Pancreas (tissue), 10 donors: ENCODE data around the gene EPHA3. TPM values are rescaled to one million over a fixed set of nuclear protein-coding genes. Genes with fewer than 3 reads are reported as not detected.

Experiments used
- ATAC-seq, 4 donors: fragments of 200-7000 bp; cut with Tn5 transposase; one replicate each; pipeline versions ENCODE4 v1.8.0 to v1.9.1; 2020; ENCODE audit warnings: mild to moderate bottlenecking in 4 of 4, moderate library complexity in 4 of 4
- DNase-seq, 6 donors: peaks; one replicate each; pipeline ENCODE4 v3.0.0-alpha.2; 2020
- FAIRE-seq: peaks from 2 replicates; lab custom pipeline; 2012; peaks lifted over from hg19 to GRCh38; lab: Jason Lieb, UNC
- H3K27ac ChIP-seq, 4 donors: fragments of 200-600 bp; sonication (generic); 1 replicate in 3 of 4; 2 replicates in 1 of 4; pipeline versions ENCODE4 v1.5.0 to v1.8.0; 2020
- H3K27me3 ChIP-seq, 4 donors: fragments of 200-600 bp; one replicate each; pipeline ENCODE4 v1.8.0; 2021
- H3K36me3 ChIP-seq, 3 donors: fragments of 200-600 bp; sonication (generic) in 1 of 3; one replicate each; pipeline versions ENCODE4 v1.5.0 to v1.8.0; 2020 to 2021
- H3K4me1 ChIP-seq, 3 donors: fragments of 200-600 bp; one replicate each; pipeline ENCODE4 v1.8.0; 2021
- H3K4me3 ChIP-seq, 4 donors: fragments of 200-600 bp; sonication (generic) in 2 of 4; one replicate each; pipeline versions ENCODE4 v1.5.0 to v1.8.0; 2020 to 2021
- H3K9me3 ChIP-seq, 4 donors: fragments of 200-600 bp; one replicate each; pipeline ENCODE4 v1.8.0; 2021
- CTCF ChIP-seq, 4 donors: fragments of 200-600 bp; sonication (generic) in 3 of 4; IDR thresholded peaks; one replicate each; pipeline versions ENCODE4 v1.5.0 to v1.8.0; 2021; ENCODE audit warnings: antibody characterized with exemption in 4 of 4
- WGBS, 2 donors: extraction: QIAGEN DNeasy Blood & Tissue Kit; methylation state at CpG; one replicate each; pipeline ENCODE4 v1.1.7; 2013; 5-methylcytosine and 5-hydroxymethylcytosine counted together
- intact Hi-C, 3 donors: fragments of 100-400 bp; cut with DNase I; formaldehyde crosslinking; loops; one replicate each; pipeline versions ENCODE4 v1.11.1 to v1.14.2; 2022
- polyA plus RNA-seq, 2 donors: library from polyadenylated mRNA; stranded (reverse); fragments of 200-250 nt; gene quantifications; one replicate each; pipeline ENCODE4 v1.2.3, GENCODE V29; 2013
- total RNA-seq, 6 donors: library from RNA; stranded (reverse); fragmentation: NEBNext Ultra II Directional in 4 of 6; extraction: Animal tissue kit (Norgen Biotek cat#: 25700) in 4 of 6; gene quantifications; one replicate each; pipeline versions ENCODE4 v1.2.1 to v1.2.4, GENCODE V29; 2021 to 2023
- donor health status: healthy with polysubstance abuse.
- donor health status: DM: no; HTN: no; CAD: no; lungs with moderate emphysema.
- donor health status: DM: no; HTN: no; CAD: no.
- donor health status: control.
- donor health status: control.
- donor health status: Bipolar disorder and iron deficiency.
- donor health status: DM: yes; HTN: yes; CAD: no.
- donor health status: DM: no; HTN: no; CAD: no.
- donor health status: DM: no; HTN: no; CAD: no.
- donor health status: DM: yes; HTN: yes; CAD: no.

EPHA3 gene
- total and polyA plus RNA-seq, 8 donors = 0.27 to 7.7 (median 0.80) TPM

DNA sequence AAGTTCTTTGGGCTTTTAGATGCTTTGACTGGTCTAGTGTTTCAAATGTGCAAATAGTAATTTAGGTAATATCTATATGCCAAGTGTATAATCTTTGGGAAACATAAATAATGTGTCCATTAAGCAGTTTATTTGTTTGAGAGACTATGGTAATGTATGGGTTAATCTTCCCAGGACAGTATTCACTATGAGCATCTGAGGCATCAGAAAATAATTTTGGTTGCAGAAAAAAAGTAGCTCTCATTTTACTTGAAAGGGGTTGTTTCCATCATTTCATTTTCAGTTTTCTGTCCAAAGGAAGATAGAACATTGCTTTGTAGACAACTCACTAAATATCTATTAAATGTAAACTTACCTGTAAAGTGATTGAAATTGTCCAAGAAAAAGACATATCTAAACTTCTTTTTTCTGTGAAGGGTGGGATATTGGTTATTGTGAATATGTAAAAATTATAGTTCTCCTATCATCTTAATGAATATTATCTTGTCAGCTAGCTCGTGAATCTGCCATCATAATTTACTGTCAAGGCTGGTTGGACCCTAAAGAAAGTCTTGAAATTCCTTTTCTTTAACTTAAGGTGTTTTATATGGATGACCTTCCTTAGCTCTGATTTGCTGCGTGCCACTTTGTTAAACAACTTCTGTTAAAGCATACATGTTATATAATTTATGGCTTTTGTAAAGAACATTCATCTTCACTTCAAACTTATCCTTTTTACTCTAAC lies 108.8 kb downstream of the EPHA3 start:
- intact Hi-C loops = no loop called here
- H3K36me3 ChIP-seq = no peaks in the 10 kb centered on the region
- DNase-seq = no peak
- H3K9me3 ChIP-seq = no peaks in the 10 kb centered on the region
- no peak for TF ChIP-seq CTCF (IDR thresholded peaks at IDR 0.05)
- no peaks in the 10 kb centered on the region for H3K27me3 ChIP-seq
- H3K27ac ChIP-seq = no peak overlapping the region
- FAIRE-seq = no peak
- no peaks in the 10 kb centered on the region for H3K4me1 ChIP-seq
- no peak overlapping the region for H3K4me3 ChIP-seq
- WGBS, 2 donors = 55 to 65% methylated on average over 2 of the region's 2 CpGs
- no peak for ATAC-seq

GRCh38 chr3:89217148-89217685 lies 109.8 kb downstream of the EPHA3 start:
- WGBS, 2 donors = 69 to 76% methylated on average over 6 of the region's 6 CpGs
- Histone ChIP-seq H3K27ac (no peak overlapping the region), H3K27me3 (no peaks in the 10 kb centered on the region), H3K9me3 (no peaks in the 10 kb centered on the region), H3K4me3 (no peak overlapping the region), H3K36me3 (no peaks in the 10 kb centered on the region), H3K4me1 (no peaks in the 10 kb centered on the region)
- DNase-seq (no peak), ATAC-seq (no peak), FAIRE-seq (no peak)
- intact Hi-C loops = no loop called here
- no peak for TF ChIP-seq CTCF (IDR thresholded peaks at IDR 0.05)

DNA sequence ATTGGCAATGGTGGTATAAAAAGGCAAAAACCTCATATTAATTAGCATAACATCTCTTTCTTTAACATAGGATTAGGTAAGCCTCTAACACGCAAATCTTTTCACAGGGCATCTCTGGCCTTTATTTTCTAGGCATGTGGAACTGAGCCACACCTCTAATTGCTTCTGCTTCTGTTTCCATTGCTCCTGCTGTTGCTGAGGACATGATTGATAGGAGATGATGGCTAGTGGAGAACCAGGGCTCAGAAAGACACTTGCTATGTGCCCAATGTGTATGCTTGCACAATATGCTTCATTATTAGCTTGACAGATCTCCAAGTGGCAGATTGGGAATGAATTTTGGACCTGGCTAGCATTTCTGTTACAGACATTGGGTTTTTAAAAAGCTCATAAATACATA lies 114.5 kb downstream of the EPHA3 start:
- H3K4me1 ChIP-seq = no peaks in the 10 kb centered on the region
- H3K27ac ChIP-seq = no peak overlapping the region
- ATAC-seq = no peak
- intact Hi-C loops = no loop called here
- no peaks in the 10 kb centered on the region for H3K36me3 ChIP-seq
- H3K9me3 ChIP-seq = no peaks in the 10 kb centered on the region
- H3K27me3 ChIP-seq = no peaks in the 10 kb centered on the region
- FAIRE-seq = no peak
- H3K4me3 ChIP-seq = no peak overlapping the region
- 89 to 90% methylated on average over 1 of the region's 1 CpG for WGBS, 2 donors
- TF ChIP-seq CTCF (IDR thresholded peaks at IDR 0.05) = no peak
- DNase-seq = no peak

GRCh38 chr3:89223188-89223587 lies 115.8 kb downstream of the EPHA3 start:
- Histone ChIP-seq H3K27me3 (no peaks in the 10 kb centered on the region), H3K9me3 (no peaks in the 10 kb centered on the region), H3K4me1 (no peaks in the 10 kb centered on the region), H3K4me3 (no peak overlapping the region), H3K36me3 (no peaks in the 10 kb centered on the region), H3K27ac (no peak overlapping the region)
- no peak for ATAC-seq
- 56 to 61% methylated on average over 6 of the region's 6 CpGs for WGBS, 2 donors
- no peak for TF ChIP-seq CTCF (IDR thresholded peaks at IDR 0.05)
- intact Hi-C loops = no loop called here
- no peak for DNase-seq
- no peak for FAIRE-seq

GRCh38 chr3:89227218-89227617 lies 119.8 kb downstream of the EPHA3 start:
- no peaks in the 10 kb centered on the region for H3K36me3 ChIP-seq
- DNase-seq = no peak
- intact Hi-C loops = no loop called here
- FAIRE-seq = no peak
- H3K9me3 ChIP-seq = no peaks in the 10 kb centered on the region
- H3K4me3 ChIP-seq = no peak overlapping the region
- no peak for ATAC-seq
- 68 to 75% methylated on average over 5 of the region's 5 CpGs for WGBS, 2 donors
- no peaks in the 10 kb centered on the region for H3K4me1 ChIP-seq
- no peak for TF ChIP-seq CTCF (IDR thresholded peaks at IDR 0.05)
- no peak overlapping the region for H3K27ac ChIP-seq
- H3K27me3 ChIP-seq = no peaks in the 10 kb centered on the region
